HG02763 (cell line): ENCODE measurements around the gene MVB12B.

ENCODE experiments used
- ATAC-seq: cut with Tn5 transposase; IDR thresholded peaks from one replicate; pipeline ENCODE4 v1.9.1; 2021; ENCODE audit warnings: mild to moderate bottlenecking, moderate library complexity; ENCODE audit not compliant: unreplicated experiment

MVB12B gene

GRCh38 chr9:126357074-126357473 is 30.4 kb downstream of the MVB12B start:
- ATAC-seq = no peak

- no peak for ATAC-seq
These were observed 33.4 kb downstream of the MVB12B start for GRCh38 chr9:126360073-126360472.

GRCh38 chr9:126361810-126362238 is 35.2 kb downstream of the MVB12B start:
- ATAC-seq = no peak

- ATAC-seq = no peak
These were observed 36.6 kb downstream of the MVB12B start for GRCh38 chr9:126363250-126363649.

- ATAC-seq = no peak
These were observed 37.4 kb downstream of the MVB12B start for GRCh38 chr9:126363847-126364671.

GRCh38 chr9:126365780-126366179 is 39.2 kb downstream of the MVB12B start:
- ATAC-seq = no peak

- ATAC-seq = no peak
These were observed 39.9 kb downstream of the MVB12B start for GRCh38 chr9:126366366-126367011.

- no peak for ATAC-seq
These were observed 40.5 kb downstream of the MVB12B start for GRCh38 chr9:126367139-126367538.

GRCh38 chr9:126367616-126368015 is 41.0 kb downstream of the MVB12B start:
- no peak for ATAC-seq

- no peak for ATAC-seq
These were observed 41.4 kb downstream of the MVB12B start for GRCh38 chr9:126368020-126368419.

GRCh38 chr9:126371007-126371870 is 44.6 kb downstream of the MVB12B start:
- no peak for ATAC-seq

- ATAC-seq = no peak
These were observed 46.1 kb downstream of the MVB12B start for GRCh38 chr9:126372716-126373115.

- no peak for ATAC-seq
These were observed 46.6 kb downstream of the MVB12B start for GRCh38 chr9:126373241-126373640.

GRCh38 chr9:126374366-126374781 is 47.7 kb downstream of the MVB12B start:
- no peak for ATAC-seq

GRCh38 chr9:126375386-126375785 is 48.8 kb downstream of the MVB12B start:
- ATAC-seq = no peak

- no peak for ATAC-seq
These were observed 49.9 kb downstream of the MVB12B start for GRCh38 chr9:126376311-126377175.

GRCh38 chr9:126377176-126377509 is 50.5 kb downstream of the MVB12B start:
- ATAC-seq = no peak

GRCh38 chr9:126377536-126377935 is 50.9 kb downstream of the MVB12B start:
- ATAC-seq = no peak

GRCh38 chr9:126378761-126379160 is 52.1 kb downstream of the MVB12B start:
- no peak for ATAC-seq

- no peak for ATAC-seq
These were observed 53.2 kb downstream of the MVB12B start for GRCh38 chr9:126379661-126380360.
